ENCODE data around the gene MTURN. TPM values are rescaled to one million over a fixed set of nuclear protein-coding genes. Genes with fewer than 3 reads are reported as not detected.

MTURN gene
- total and polyA plus RNA-seq, 9 of the 15 experiments (the other 6 are each of a cell fraction or from before 2014, with no cell fraction given): 0.94 to 14.8 (median 6.4) TPM

DNA sequence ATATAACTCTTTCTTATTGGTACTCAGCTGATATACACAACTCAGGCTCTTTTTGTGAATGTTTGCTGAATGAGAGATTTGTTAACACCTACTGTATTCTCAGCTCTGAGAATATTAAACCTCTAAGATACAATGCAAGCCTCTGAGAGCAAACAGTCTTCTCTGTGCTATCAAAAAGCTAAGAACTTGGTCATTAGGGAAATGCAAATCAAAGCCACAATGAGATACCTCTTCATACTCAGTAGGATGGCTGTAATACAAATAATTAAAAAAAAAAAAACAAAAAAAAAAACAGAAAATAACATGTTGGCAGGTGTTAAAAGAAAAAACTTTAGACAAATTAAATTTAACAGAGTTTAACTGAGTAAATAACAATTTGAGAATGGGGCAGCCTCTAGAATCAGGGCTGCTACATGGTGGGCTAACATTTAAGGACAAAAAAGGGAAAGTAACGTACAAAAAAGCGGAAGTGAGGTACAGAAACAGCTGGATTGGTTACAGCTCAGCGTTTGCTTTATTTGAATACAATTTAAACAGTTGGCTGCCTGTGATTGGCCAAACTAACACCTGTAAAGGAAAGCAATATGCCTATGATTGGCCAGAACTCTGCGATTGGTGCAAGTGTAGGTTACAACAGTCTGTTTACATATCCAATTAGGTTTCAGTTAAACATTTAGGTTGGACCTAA is 14.8 kb upstream of the MTURN start:
- H3K9ac ChIP-seq (ENCODE audit: insufficient read depth in 1 of 2, low read depth in 2 of 2, low read length in 2 of 2): no peak overlapping the region
- no TSS peak for BruUV-seq (replicated peaks)
- H3K9me3 ChIP-seq (replicated peaks; ENCODE audit: control insufficient read depth, insufficient read depth, low read depth, low read length): peaks cover 11% of the 10 kb centered on the region
- intact Hi-C loops (cut with micrococcal nuclease): no loop called here
- no peak for DNase-seq (ENCODE audit: extremely low read depth in 1 of 4, low spot score in 3 of 4)
- H3K27ac ChIP-seq (ENCODE audit: extremely low read depth, low read depth, low read length): no peak overlapping the region
- FAIRE-seq: no peak
- no peaks in the 10 kb centered on the region; the same call in 2 of the 3 replicates for H3K36me3 ChIP-seq (ENCODE audit: control insufficient read depth, insufficient read depth, low read length)
- in situ Hi-C loops (cut with MboI): no loop called here
- no peaks in the 10 kb centered on the region for H3K9me1 ChIP-seq (ENCODE audit: control insufficient read depth, insufficient read depth, low read length)
- H4K20me1 ChIP-seq (replicated peaks; ENCODE audit: control insufficient read depth, insufficient read depth, low read length): no peaks in the 10 kb centered on the region
- CTCF ChIA-PET (ENCODE audit: low intra/inter-chr PET ratio): no interaction called here
- H3K4me3 ChIP-seq: no peak overlapping the region
- no peaks in the 10 kb centered on the region; the same call in 2 of the 3 replicates for H3K79me2 ChIP-seq (ENCODE audit: control insufficient read depth, insufficient read depth, low read length)
- no peak for ATAC-seq
- WGBS (ENCODE audit: insufficient coverage, low coverage, missing lambda C conversion rate): 54% methylated on average over 4 of the region's 4 CpGs
- POLR2A ChIA-PET: no interaction called here
- no peaks in the 10 kb centered on the region for H3K27me3 ChIP-seq (ENCODE audit: control insufficient read depth in 2 of 2, insufficient read depth in 2 of 2, low read length in 2 of 2)
- no peaks in the 10 kb centered on the region for H3K4me1 ChIP-seq (replicated peaks in 1 of 2; ENCODE audit: control insufficient read depth in 2 of 2, insufficient read depth in 2 of 2, low read length in 2 of 2)
- H3K4me2 ChIP-seq (ENCODE audit: insufficient read depth, low read length): no peak overlapping the region
- no peak overlapping the region for H2AFZ ChIP-seq (ENCODE audit: low read depth, low read length)
- TF ChIP-seq HBP1 (CRISPR knock-in tag; IDR thresholded peaks at IDR 0.05) (no peak), SPI1 (IDR thresholded peaks at IDR 0.05; ENCODE audit: borderline replicate concordance, low read depth, low read length) (peak; percentile 88), MYBL2 (IDR thresholded peaks at IDR 0.05; ENCODE audit: low read depth) (peak; percentile 65; the same call in 1 of the 2 replicates), MYBL2 (CRISPR knock-in tag; IDR thresholded peaks at IDR 0.05; ENCODE audit: borderline replicate concordance) (no peak), XRCC3 (IDR thresholded peaks at IDR 0.05) (no peak), KLF13 (tag; IDR thresholded peaks at IDR 0.05; ENCODE audit: borderline replicate concordance, low read depth) (no peak), E2F4 (CRISPR knock-in tag; IDR thresholded peaks at IDR 0.05; ENCODE audit: low read depth) (no peak), MAFK (IDR thresholded peaks at IDR 0.05; ENCODE audit: low read length) (no peak), MXI1 (IDR thresholded peaks at IDR 0.05; ENCODE audit: low read depth, low read length) (no peak), ILF3 (IDR thresholded peaks at IDR 0.05; ENCODE audit: borderline replicate concordance) (no peak)
- TF ChIP-seq, protein P1, sequence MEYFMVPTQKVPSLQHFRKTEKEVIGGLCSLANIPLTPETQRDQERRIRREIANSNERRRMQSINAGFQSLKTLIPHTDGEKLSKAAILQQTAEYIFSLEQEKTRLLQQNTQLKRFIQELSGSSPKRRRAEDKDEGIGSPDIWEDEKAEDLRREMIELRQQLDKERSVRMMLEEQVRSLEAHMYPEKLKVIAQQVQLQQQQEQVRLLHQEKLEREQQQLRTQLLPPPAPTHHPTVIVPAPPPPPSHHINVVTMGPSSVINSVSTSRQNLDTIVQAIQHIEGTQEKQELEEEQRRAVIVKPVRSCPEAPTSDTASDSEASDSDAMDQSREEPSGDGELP (CRISPR knock-in tag; IDR thresholded peaks at IDR 0.05; ENCODE audit: borderline replicate concordance): no peak
- TF ChIP-seq, protein P2, sequence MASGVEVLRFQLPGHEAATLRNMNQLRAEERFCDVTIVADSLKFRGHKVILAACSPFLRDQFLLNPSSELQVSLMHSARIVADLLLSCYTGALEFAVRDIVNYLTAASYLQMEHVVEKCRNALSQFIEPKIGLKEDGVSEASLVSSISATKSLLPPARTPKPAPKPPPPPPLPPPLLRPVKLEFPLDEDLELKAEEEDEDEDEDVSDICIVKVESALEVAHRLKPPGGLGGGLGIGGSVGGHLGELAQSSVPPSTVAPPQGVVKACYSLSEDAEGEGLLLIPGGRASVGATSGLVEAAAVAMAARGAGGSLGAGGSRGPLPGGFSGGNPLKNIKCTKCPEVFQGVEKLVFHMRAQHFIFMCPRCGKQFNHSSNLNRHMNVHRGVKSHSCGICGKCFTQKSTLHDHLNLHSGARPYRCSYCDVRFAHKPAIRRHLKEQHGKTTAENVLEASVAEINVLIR (CRISPR knock-in tag; IDR thresholded peaks at IDR 0.05): no peak
